NOMO-1 (cell line): ENCODE data around the gene STK4.
A peak's percentile ranks its signal among the peaks of the same experiment; 100 is the strongest.
"Not testable (repeated sequence)": the region's sequence is repeated elsewhere in the genome, so short reads cannot be mapped to it uniquely, and the experiment has no call there.

Experiments
- DNase-seq, 2 experiments: peaks; one replicate each; lab custom pipeline; 2025; ENCODE audit not compliant: unreplicated experiment in 2 of 2; lab: John Stamatoyannopoulos, UW

STK4 gene

GRCh38 chr20:44981736-44982406 lies 15.6 kb downstream of the STK4 start:
- no peak for DNase-seq

GRCh38 chr20:44983093-44983674 lies 16.9 kb downstream of the STK4 start:
- no peak for DNase-seq

GRCh38 chr20:44988631-44989171 lies 22.4 kb downstream of the STK4 start:
- no peak for DNase-seq

- peak; percentile 59 to 69 for DNase-seq
Observed at GRCh38 chr20:44990425-44990824, 24.1 kb downstream of the STK4 start.

- DNase-seq: no peak
Observed at GRCh38 chr20:44990957-44991356, 24.6 kb downstream of the STK4 start.

GRCh38 chr20:44993343-44993742 lies 27.0 kb downstream of the STK4 start:
- DNase-seq: peak; percentile 10 to 39

- DNase-seq: no peak
Observed at GRCh38 chr20:44997171-44997570, 30.9 kb downstream of the STK4 start.

- no peak for DNase-seq
Observed at GRCh38 chr20:44997668-44998067, 31.4 kb downstream of the STK4 start.

GRCh38 chr20:45008521-45009049 lies 42.3 kb downstream of the STK4 start:
- no peak for DNase-seq

GRCh38 chr20:45010399-45010828 lies 44.1 kb downstream of the STK4 start:
- DNase-seq: no peak

GRCh38 chr20:45011108-45011526 lies 44.8 kb downstream of the STK4 start:
- peak; percentile 7 to 51 for DNase-seq

GRCh38 chr20:45012682-45013302 lies 46.5 kb downstream of the STK4 start:
- DNase-seq: no peak

GRCh38 chr20:45014131-45014530 lies 47.8 kb downstream of the STK4 start:
- DNase-seq: not testable (repeated sequence)

GRCh38 chr20:45014671-45015415 lies 48.5 kb downstream of the STK4 start:
- peak in 1 of 2 experiments; percentile 7 for DNase-seq

GRCh38 chr20:45016089-45016671 lies 49.9 kb downstream of the STK4 start:
- no peak for DNase-seq

GRCh38 chr20:45017281-45017680 lies 51.0 kb downstream of the STK4 start:
- DNase-seq: no peak

- no peak for DNase-seq
Observed at GRCh38 chr20:45017857-45018256, 51.5 kb downstream of the STK4 start.

- no peak for DNase-seq
Observed at GRCh38 chr20:45019027-45019761, 52.9 kb downstream of the STK4 start.

GRCh38 chr20:45019762-45020123 lies 53.4 kb downstream of the STK4 start:
- no peak for DNase-seq
